Measurements from ENCODE around the gene EFNB2. TPM values are rescaled to one million over a fixed set of nuclear protein-coding genes. Genes with fewer than 3 reads are reported as not detected.

The EFNB2 gene
- total RNA-seq, 1 experiment from 2014 or later, result 6.5 TPM

GRCh38 chr13:106534639-106535551 is 567 bp downstream of the EFNB2 start:
- Histone ChIP-seq H3K9me3 (replicated peaks) (0 out of 2 replicates have a peak, but pooled peaks cover 4% of the 10 kb centered on the region), H3K27ac (no peak overlapping the region), H3K27me3 (replicated peaks) (peaks cover 12% of the 10 kb centered on the region), H3K4me3 (peak overlapping the region; percentile 76), H3K36me3 (no peaks in the 10 kb centered on the region), H3K4me1 (replicated peaks) (peaks cover 32% of the 10 kb centered on the region)
- peak; percentile 42 to 59 for DNase-seq (ENCODE audit: low read depth in 1 of 2, low spot score in 2 of 2)

- Histone ChIP-seq H3K27ac (no peak overlapping the region), H3K9me3 (replicated peaks) (0 out of 2 replicates have a peak, but pooled peaks cover 4% of the 10 kb centered on the region), H3K27me3 (replicated peaks) (peaks cover 12% of the 10 kb centered on the region), H3K4me1 (replicated peaks) (peaks cover 32% of the 10 kb centered on the region), H3K36me3 (no peaks in the 10 kb centered on the region), H3K4me3 (peak overlapping the region; percentile 76)
- peak; percentile 67 to 72 for DNase-seq (ENCODE audit: low read depth in 1 of 2, low spot score in 2 of 2)
Observed at GRCh38 chr13:106533943-106534638, 1.4 kb downstream of the EFNB2 start.

DNA sequence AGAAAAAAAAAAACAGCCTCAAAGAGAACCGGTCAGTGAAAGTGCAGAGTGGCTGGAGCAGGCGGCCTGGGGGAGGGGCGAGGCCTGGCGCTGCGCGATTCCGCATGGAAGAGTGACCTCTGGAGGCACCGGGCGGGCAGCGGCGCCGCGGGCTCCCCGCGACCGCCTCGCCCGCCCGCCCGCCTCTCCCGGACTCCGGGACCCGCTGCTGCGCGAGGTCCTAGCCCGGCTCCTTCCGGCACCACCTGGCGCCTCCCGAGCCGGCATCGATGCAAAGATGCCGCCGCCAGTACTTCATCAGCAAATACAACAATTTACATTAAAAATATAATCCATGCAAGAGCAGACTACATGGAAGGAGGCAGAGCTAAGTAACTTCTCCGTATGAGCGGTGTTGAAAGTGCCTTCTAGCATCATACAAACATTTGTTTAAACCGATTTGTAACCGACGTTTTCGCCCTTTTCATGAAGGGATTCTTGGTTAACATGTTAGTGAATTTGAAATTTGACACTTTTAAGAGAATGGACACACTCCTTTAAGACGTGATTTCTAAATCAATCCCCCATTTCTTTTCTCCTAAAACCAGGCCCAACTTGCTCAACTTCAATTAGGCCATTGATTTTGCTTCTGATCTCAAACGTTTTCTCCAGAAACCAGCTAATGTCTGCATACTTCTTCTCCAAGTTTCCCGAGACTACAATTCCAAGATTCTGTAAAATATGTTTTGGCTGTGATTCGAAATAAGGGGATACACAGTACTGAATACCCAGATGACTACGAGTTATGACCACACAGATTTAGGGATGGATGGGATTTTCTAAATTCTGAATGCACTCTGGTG is 2.1 kb downstream of the EFNB2 start:
- H3K27me3 ChIP-seq (replicated peaks), result peaks cover 12% of the 10 kb centered on the region
- peaks cover 32% of the 10 kb centered on the region for H3K4me1 ChIP-seq (replicated peaks)
- peak overlapping the region; percentile 76 for H3K4me3 ChIP-seq
- peak; percentile 88 to 91 for DNase-seq (ENCODE audit: low read depth in 1 of 2, low spot score in 2 of 2)
- 0 out of 2 replicates have a peak, but pooled peaks cover 4% of the 10 kb centered on the region for H3K9me3 ChIP-seq (replicated peaks)
- no peak overlapping the region for H3K27ac ChIP-seq
- H3K36me3 ChIP-seq, result no peaks in the 10 kb centered on the region

DNA sequence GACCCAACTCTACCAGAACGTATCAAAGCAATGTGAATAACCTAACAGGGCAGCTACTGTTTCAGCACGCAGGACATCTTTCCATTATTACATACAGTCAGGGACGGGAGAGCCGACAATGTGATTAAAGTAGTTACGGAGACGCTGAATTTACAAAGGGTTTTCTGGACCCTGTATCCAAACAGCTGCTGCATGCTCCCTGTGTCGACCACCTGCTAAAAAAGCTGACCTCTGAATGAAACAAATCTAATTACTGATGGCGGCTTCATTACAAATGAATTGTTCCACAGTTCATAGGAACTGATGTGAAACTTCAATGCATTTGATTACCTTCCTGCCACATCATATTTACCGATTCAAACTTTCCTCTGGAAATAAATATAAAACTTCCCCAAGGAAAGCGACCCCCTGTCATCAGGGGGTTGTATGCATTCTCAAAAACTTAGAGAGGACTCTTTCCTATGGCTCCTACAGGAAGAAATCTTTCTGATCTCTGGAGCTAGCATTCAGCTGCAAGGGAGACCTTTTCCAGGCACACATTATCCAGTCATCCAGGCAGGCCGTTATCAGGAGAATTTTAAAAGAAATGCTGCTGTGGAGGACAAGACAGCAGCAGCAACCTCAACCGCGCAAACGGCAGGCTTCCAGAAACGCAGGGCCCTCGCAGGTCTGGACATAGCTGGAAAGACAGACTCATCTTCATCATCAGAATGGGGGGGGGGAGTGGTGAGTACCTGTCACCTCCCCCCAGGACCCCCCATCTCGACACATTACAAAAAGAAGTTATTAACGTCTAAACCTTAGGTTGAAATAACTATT is 3.1 kb downstream of the EFNB2 start:
- no peak for DNase-seq (ENCODE audit: low read depth in 1 of 2, low spot score in 2 of 2)
- Histone ChIP-seq H3K36me3 (no peaks in the 10 kb centered on the region), H3K4me3 (no peak overlapping the region; the same call in 1 of the 2 replicates), H3K27me3 (replicated peaks) (peaks cover 12% of the 10 kb centered on the region), H3K27ac (no peak overlapping the region), H3K4me1 (replicated peaks) (peaks cover 32% of the 10 kb centered on the region), H3K9me3 (replicated peaks) (0 out of 2 replicates have a peak, but pooled peaks cover 4% of the 10 kb centered on the region)

DNA sequence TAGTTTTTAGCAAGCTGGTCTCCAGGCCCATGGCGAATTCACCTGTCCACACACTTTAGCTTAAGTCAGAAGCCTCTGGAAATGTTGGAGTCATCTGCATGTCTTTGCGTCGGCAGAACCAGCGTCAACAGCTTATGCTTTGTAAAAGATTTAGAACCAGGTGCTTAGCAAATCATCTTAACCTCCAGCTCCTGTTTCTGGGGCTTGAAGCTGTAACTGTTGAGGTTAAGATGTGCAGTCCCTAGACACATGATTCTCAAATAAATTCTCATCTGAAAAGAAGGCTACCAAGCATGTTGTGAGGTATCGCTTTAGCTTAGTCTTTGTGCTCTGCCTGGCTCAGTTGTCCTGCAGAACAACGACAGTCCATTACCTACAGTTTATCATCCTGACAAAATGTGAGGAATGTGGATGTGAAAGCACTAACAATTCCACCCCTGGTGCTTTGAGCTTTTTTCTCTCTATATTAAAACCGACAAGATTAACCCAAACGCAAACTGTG is 4.4 kb downstream of the EFNB2 start:
- Histone ChIP-seq H3K9me3 (replicated peaks) (0 out of 2 replicates have a peak, but pooled peaks cover 3% of the 10 kb centered on the region), H3K36me3 (no peaks in the 10 kb centered on the region), H3K4me3 (no peak overlapping the region), H3K4me1 (replicated peaks) (peaks cover 29% of the 10 kb centered on the region), H3K27me3 (replicated peaks) (peaks cover 12% of the 10 kb centered on the region), H3K27ac (no peak overlapping the region)
- DNase-seq (ENCODE audit: low read depth in 1 of 2, low spot score in 2 of 2), result no peak

GRCh38 chr13:106530171-106530851 is 5.2 kb downstream of the EFNB2 start:
- DNase-seq (ENCODE audit: low read depth in 1 of 2, low spot score in 2 of 2), result no peak
- no peak overlapping the region for H3K27ac ChIP-seq
- peaks cover 12% of the 10 kb centered on the region for H3K27me3 ChIP-seq (replicated peaks)
- H3K4me3 ChIP-seq, result no peak overlapping the region
- no peaks in the 10 kb centered on the region for H3K9me3 ChIP-seq (replicated peaks)
- peaks cover 23% of the 10 kb centered on the region for H3K4me1 ChIP-seq (replicated peaks)
- H3K36me3 ChIP-seq, result no peaks in the 10 kb centered on the region

- no peak for DNase-seq (ENCODE audit: low read depth in 1 of 2, low spot score in 2 of 2)
- peaks cover 12% of the 10 kb centered on the region for H3K27me3 ChIP-seq (replicated peaks)
- no peak overlapping the region for H3K27ac ChIP-seq
- peaks cover 17% of the 10 kb centered on the region for H3K4me1 ChIP-seq (replicated peaks)
- no peak overlapping the region for H3K4me3 ChIP-seq
- H3K36me3 ChIP-seq, result no peaks in the 10 kb centered on the region
- no peaks in the 10 kb centered on the region for H3K9me3 ChIP-seq (replicated peaks)
Observed at GRCh38 chr13:106529415-106530170, 5.9 kb downstream of the EFNB2 start.

DNA sequence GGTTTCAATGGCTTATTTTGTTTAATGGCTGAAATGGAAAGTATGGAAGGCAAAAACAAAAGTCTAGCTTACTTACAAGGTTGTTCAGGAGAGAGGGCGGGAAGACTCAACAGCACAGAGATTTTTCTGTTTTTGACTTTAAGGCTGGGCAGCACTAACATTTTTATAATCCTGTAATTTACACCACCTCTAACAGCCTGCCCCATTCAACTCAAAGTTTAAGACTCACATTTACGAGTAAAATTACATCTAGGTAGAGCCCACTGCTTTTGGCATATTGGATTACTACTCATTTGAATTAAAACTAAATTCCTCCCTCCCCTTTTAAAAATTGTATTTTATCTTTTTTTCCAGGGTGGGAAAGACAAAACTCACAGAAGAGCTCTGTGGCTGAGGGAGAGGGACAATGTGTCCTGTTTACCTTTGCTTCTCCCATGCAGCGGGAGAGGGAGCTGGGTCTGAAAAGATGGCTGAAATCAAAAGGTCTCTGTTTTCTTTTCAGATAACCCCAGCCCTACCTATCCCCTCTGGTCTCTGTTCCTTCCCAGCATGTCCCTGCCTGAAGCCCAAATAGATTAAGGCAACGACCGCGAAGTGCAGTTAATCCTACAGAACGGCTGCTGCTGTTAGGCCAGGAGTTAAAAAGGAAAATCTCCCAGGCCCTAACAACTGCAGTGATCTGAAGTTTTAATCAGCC is 6.6 kb downstream of the EFNB2 start:
- no peaks in the 10 kb centered on the region for H3K9me3 ChIP-seq (replicated peaks)
- H3K4me1 ChIP-seq (replicated peaks), result peaks cover 12% of the 10 kb centered on the region
- no peak overlapping the region for H3K27ac ChIP-seq
- no peak for DNase-seq (ENCODE audit: low read depth in 1 of 2, low spot score in 2 of 2)
- no peaks in the 10 kb centered on the region for H3K36me3 ChIP-seq
- H3K4me3 ChIP-seq, result no peak overlapping the region
- peaks cover 7% of the 10 kb centered on the region for H3K27me3 ChIP-seq (replicated peaks)

GRCh38 chr13:106527826-106528225 is 7.6 kb downstream of the EFNB2 start:
- H3K27ac ChIP-seq, result no peak overlapping the region
- H3K4me1 ChIP-seq (replicated peaks), result peaks cover 5% of the 10 kb centered on the region; the same call in 1 of the 2 replicates
- H3K36me3 ChIP-seq, result no peaks in the 10 kb centered on the region
- no peak overlapping the region for H3K4me3 ChIP-seq
- H3K27me3 ChIP-seq (replicated peaks), result no peaks in the 10 kb centered on the region
- no peak for DNase-seq (ENCODE audit: low read depth in 1 of 2, low spot score in 2 of 2)
- H3K9me3 ChIP-seq (replicated peaks), result no peaks in the 10 kb centered on the region

DNA sequence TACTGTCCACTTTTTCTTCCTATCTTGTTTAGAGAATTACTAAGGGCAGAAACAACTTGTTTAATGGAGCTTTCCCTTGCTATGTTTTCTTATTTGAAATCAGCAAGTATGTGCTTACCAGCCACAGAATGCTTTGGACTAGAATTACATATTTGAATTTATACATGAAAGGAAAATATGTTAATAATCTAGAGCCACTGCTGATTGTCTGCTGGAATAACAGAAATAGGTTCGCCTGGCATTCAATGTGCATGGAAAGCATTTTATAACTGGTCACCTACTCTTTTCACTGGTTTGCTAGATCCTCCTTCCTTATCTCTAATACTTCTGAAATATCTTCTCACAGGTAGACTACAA is 8.0 kb downstream of the EFNB2 start:
- no peaks in the 10 kb centered on the region for H3K27me3 ChIP-seq (replicated peaks)
- peaks cover under 1% of the 10 kb centered on the region; the same call in 1 of the 2 replicates for H3K4me1 ChIP-seq (replicated peaks)
- no peaks in the 10 kb centered on the region for H3K36me3 ChIP-seq
- no peaks in the 10 kb centered on the region for H3K9me3 ChIP-seq (replicated peaks)
- H3K27ac ChIP-seq, result no peak overlapping the region
- no peak overlapping the region for H3K4me3 ChIP-seq
- no peak for DNase-seq (ENCODE audit: low read depth in 1 of 2, low spot score in 2 of 2)

GRCh38 chr13:106526738-106527444 is 8.6 kb downstream of the EFNB2 start:
- Histone ChIP-seq H3K4me1 (replicated peaks) (no peaks in the 10 kb centered on the region; the same call in 1 of the 2 replicates), H3K27me3 (replicated peaks) (no peaks in the 10 kb centered on the region), H3K9me3 (replicated peaks) (no peaks in the 10 kb centered on the region), H3K27ac (no peak overlapping the region), H3K4me3 (no peak overlapping the region), H3K36me3 (no peaks in the 10 kb centered on the region)
- no peak for DNase-seq (ENCODE audit: low read depth in 1 of 2, low spot score in 2 of 2)

All from SJSA1 (cell line).